Measurements from ENCODE around the gene ADCK1. TPM values are rescaled to one million over a fixed set of nuclear protein-coding genes. Genes with fewer than 3 reads are reported as not detected.

Gene ADCK1
- total RNA-seq, 1 experiment from 2014 or later, result 11.4 TPM

- TF ChIP-seq USF1 (CRISPR knock-in tag; IDR thresholded peaks at IDR 0.05), result no peak
- TF ChIP-seq, protein P1, sequence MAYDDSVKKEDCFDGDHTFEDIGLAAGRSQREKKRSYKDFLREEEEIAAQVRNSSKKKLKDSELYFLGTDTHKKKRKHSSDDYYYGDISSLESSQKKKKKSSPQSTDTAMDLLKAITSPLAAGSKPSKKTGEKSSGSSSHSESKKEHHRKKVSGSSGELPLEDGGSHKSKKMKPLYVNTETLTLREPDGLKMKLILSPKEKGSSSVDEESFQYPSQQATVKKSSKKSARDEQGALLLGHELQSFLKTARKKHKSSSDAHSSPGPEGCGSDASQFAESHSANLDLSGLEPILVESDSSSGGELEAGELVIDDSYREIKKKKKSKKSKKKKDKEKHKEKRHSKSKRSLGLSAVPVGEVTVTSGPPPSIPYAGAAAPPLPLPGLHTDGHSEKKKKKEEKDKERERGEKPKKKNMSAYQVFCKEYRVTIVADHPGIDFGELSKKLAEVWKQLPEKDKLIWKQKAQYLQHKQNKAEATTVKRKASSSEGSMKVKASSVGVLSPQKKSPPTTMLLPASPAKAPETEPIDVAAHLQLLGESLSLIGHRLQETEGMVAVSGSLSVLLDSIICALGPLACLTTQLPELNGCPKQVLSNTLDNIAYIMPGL (CRISPR knock-in tag; IDR thresholded peaks at IDR 0.05), result peak; percentile 71; the same call in 1 of the 2 replicates
- TF ChIP-seq ZNF416 (CRISPR knock-in tag; IDR thresholded peaks at IDR 0.05), result no peak; the same call in 1 of the 2 replicates
- TF ChIP-seq KAT7 (CRISPR knock-in tag; IDR thresholded peaks at IDR 0.05; ENCODE audit: borderline replicate concordance), result 0 out of 2 replicates have a peak, but pooled peaks have one; percentile 64
- no peak for TF ChIP-seq ZBTB21 (CRISPR knock-in tag; IDR thresholded peaks at IDR 0.05; ENCODE audit: borderline replicate concordance)
- TF ChIP-seq AFF4 (CRISPR knock-in tag; IDR thresholded peaks at IDR 0.05; ENCODE audit: borderline replicate concordance), result no peak
- TF ChIP-seq ZNF219 (CRISPR knock-in tag; IDR thresholded peaks at IDR 0.05; ENCODE audit: borderline replicate concordance), result no peak
- no peak for TF ChIP-seq FOXP4 (CRISPR knock-in tag; IDR thresholded peaks at IDR 0.05)
- TF ChIP-seq ELF4 (CRISPR knock-in tag; IDR thresholded peaks at IDR 0.05; ENCODE audit: low read depth), result no peak
- TF ChIP-seq NFATC4 (CRISPR knock-in tag; IDR thresholded peaks at IDR 0.05), result no peak
- TF ChIP-seq, protein P2, sequence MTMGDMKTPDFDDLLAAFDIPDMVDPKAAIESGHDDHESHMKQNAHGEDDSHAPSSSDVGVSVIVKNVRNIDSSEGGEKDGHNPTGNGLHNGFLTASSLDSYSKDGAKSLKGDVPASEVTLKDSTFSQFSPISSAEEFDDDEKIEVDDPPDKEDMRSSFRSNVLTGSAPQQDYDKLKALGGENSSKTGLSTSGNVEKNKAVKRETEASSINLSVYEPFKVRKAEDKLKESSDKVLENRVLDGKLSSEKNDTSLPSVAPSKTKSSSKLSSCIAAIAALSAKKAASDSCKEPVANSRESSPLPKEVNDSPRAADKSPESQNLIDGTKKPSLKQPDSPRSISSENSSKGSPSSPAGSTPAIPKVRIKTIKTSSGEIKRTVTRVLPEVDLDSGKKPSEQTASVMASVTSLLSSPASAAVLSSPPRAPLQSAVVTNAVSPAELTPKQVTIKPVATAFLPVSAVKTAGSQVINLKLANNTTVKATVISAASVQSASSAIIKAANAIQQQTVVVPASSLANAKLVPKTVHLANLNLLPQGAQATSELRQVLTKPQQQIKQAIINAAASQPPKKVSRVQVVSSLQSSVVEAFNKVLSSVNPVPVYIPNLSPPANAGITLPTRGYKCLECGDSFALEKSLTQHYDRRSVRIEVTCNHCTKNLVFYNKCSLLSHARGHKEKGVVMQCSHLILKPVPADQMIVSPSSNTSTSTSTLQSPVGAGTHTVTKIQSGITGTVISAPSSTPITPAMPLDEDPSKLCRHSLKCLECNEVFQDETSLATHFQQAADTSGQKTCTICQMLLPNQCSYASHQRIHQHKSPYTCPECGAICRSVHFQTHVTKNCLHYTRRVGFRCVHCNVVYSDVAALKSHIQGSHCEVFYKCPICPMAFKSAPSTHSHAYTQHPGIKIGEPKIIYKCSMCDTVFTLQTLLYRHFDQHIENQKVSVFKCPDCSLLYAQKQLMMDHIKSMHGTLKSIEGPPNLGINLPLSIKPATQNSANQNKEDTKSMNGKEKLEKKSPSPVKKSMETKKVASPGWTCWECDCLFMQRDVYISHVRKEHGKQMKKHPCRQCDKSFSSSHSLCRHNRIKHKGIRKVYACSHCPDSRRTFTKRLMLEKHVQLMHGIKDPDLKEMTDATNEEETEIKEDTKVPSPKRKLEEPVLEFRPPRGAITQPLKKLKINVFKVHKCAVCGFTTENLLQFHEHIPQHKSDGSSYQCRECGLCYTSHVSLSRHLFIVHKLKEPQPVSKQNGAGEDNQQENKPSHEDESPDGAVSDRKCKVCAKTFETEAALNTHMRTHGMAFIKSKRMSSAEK (CRISPR knock-in tag; IDR thresholded peaks at IDR 0.05; ENCODE audit: borderline replicate concordance), result no peak
- TF ChIP-seq PRDM15 (CRISPR knock-in tag; IDR thresholded peaks at IDR 0.05), result no peak
- no peak for TF ChIP-seq FOXK1 (CRISPR knock-in tag; IDR thresholded peaks at IDR 0.05)
- no peak for TF ChIP-seq ZSCAN18 (CRISPR knock-in tag; IDR thresholded peaks at IDR 0.05)
- no peak for TF ChIP-seq NFYB (CRISPR knock-in tag; conservative IDR thresholded peaks at IDR 0.05; ENCODE audit: low read depth)
- TF ChIP-seq SP1 (CRISPR knock-in tag; conservative IDR thresholded peaks at IDR 0.05), result peak; percentile 24; the same call in 1 of the 2 replicates
- no peak for TF ChIP-seq JAZF1 (CRISPR knock-in tag; IDR thresholded peaks at IDR 0.05)
These were observed 39.3 kb upstream of the ADCK1 start, which contains the start of gene SNW1 (continued) for GRCh38 chr14:77760381-77761204.

All from WTC11 (cell line).